TTC549 (cell line): ENCODE measurements around the gene HIC1.

Experiments used
- FAIRE-seq: peaks from 2 replicates; lab custom pipeline; 2012; peaks lifted over from hg19 to GRCh38; lab: Jason Lieb, UNC

The HIC1 gene

GRCh38 chr17:2081564-2081963 is 26.7 kb downstream of the HIC1 start:
- FAIRE-seq, result no peak

- no peak for FAIRE-seq
Observed at GRCh38 chr17:2082003-2082781, 27.3 kb downstream of the HIC1 start.

GRCh38 chr17:2083613-2084035 is 28.7 kb downstream of the HIC1 start:
- FAIRE-seq, result no peak

- no peak for FAIRE-seq
Observed at GRCh38 chr17:2084036-2084765, 29.3 kb downstream of the HIC1 start.

- FAIRE-seq, result no peak
Observed at GRCh38 chr17:2084766-2085647, 30.1 kb downstream of the HIC1 start.

- FAIRE-seq, result no peak
Observed at GRCh38 chr17:2085648-2085949, 30.7 kb downstream of the HIC1 start.

GRCh38 chr17:2086306-2086705 is 31.4 kb downstream of the HIC1 start:
- FAIRE-seq, result no peak

GRCh38 chr17:2087597-2088211 is 32.8 kb downstream of the HIC1 start:
- no peak for FAIRE-seq

- no peak for FAIRE-seq
Observed at GRCh38 chr17:2089021-2089422, 34.1 kb downstream of the HIC1 start.

- FAIRE-seq, result no peak
Observed at GRCh38 chr17:2090210-2090641, 35.3 kb downstream of the HIC1 start.

GRCh38 chr17:2090804-2091534 is 36.1 kb downstream of the HIC1 start:
- no peak for FAIRE-seq

- no peak for FAIRE-seq
Observed at GRCh38 chr17:2092253-2092652, 37.4 kb downstream of the HIC1 start.

- FAIRE-seq, result no peak
Observed at GRCh38 chr17:2093349-2093748, 38.4 kb downstream of the HIC1 start.

GRCh38 chr17:2094891-2095535 is 40.1 kb downstream of the HIC1 start:
- no peak for FAIRE-seq

GRCh38 chr17:2095536-2095910 is 40.6 kb downstream of the HIC1 start:
- no peak for FAIRE-seq

GRCh38 chr17:2101448-2102257 is 46.8 kb downstream of the HIC1 start:
- no peak for FAIRE-seq

- FAIRE-seq, result no peak
Observed at GRCh38 chr17:2102931-2103809, 48.3 kb downstream of the HIC1 start.

GRCh38 chr17:2105663-2106062 is 50.8 kb downstream of the HIC1 start:
- no peak for FAIRE-seq

GRCh38 chr17:2106308-2106955 is 51.5 kb downstream of the HIC1 start:
- FAIRE-seq, result no peak
